Measurements from ENCODE around the gene CRADD.

CRADD gene

DNA sequence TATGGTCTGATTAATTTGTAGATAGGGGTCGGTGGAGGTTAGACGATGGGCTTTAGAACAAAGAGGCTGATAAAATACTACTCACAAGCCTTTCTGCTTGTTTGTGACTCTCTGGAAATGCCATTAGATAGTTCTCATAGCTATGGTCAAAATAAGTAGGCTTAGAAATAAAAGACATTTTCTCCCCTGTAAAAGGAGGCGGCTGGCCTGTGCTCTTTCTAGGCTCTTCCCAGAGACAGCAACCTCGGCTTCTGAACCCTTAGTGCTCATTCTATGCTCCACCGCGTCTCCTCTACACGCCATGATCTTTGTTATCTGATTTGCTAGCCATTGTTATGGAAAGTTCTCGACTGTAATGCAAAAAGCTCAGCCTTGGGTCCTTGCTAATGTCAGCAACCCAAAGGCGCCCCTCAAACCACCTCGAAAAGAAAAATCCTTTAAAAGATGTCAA is 64.5 kb downstream of the CRADD start:
- H3K9me3 Mint-ChIP-seq = no peaks in the 10 kb centered on the region
- H3K27me3 Mint-ChIP-seq (ENCODE audit: low read depth) = peaks cover 2% of the 10 kb centered on the region
- H3K4me1 Mint-ChIP-seq (ENCODE audit: low read depth) = peaks cover 20% of the 10 kb centered on the region
- DNase-seq (ENCODE audit: low spot score) = no peak
- peak overlapping the region; percentile 89 for H3K4me3 Mint-ChIP-seq
- H3K36me3 Mint-ChIP-seq (ENCODE audit: low read depth) = peaks cover 2% of the 10 kb centered on the region
- H3K27ac Mint-ChIP-seq = peak overlapping the region; percentile 80

DNA sequence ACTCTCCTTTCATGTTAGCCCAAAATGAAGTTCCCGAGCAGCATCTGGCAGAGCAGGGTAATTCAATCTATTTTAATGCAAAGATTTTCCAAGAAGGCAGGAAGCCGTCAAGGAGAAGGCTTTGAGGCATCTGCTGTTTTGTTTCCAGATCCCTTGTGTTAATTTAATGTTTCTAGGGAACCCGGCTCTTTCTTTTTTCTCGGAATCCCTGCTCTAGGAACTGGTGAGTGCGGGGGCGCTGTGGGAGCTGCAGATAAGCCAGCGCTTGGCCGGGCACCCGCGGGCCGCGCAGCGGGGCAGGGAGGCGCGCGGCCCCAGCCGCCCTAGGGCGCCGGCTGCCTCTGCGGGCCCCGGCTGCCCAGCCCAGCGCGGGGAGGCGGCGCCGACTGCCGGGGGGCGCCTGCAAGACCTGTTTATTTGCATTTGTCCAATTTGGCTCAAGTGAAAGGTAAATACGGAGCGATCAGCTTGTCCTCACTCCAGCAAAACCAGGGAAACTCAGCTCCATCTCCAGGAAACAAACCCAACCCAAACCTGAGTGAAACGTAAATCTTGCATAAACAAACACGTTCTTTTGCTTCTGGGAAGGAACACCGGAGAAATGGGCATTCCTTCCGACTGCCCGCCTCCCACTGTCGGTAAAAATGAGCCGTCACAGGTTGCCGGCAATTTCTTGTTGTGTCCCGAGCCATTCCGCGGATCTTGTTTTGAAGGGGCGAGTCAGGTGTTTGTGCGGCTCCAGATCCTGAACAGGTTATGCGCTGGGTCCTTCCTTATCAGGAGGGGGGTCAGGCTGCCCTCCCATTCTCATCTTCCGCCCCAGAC is 65.1 kb downstream of the CRADD start:
- Mint-ChIP-seq H3K9me3 (no peaks in the 10 kb centered on the region), H3K4me3 (peak overlapping the region; percentile 89), H3K4me1 (ENCODE audit: low read depth) (peaks cover 20% of the 10 kb centered on the region), H3K27ac (peak overlapping the region; percentile 80), H3K27me3 (ENCODE audit: low read depth) (peaks cover 2% of the 10 kb centered on the region), H3K36me3 (ENCODE audit: low read depth) (peaks cover 2% of the 10 kb centered on the region)
- peak; percentile 60 for DNase-seq (ENCODE audit: low spot score)

DNA sequence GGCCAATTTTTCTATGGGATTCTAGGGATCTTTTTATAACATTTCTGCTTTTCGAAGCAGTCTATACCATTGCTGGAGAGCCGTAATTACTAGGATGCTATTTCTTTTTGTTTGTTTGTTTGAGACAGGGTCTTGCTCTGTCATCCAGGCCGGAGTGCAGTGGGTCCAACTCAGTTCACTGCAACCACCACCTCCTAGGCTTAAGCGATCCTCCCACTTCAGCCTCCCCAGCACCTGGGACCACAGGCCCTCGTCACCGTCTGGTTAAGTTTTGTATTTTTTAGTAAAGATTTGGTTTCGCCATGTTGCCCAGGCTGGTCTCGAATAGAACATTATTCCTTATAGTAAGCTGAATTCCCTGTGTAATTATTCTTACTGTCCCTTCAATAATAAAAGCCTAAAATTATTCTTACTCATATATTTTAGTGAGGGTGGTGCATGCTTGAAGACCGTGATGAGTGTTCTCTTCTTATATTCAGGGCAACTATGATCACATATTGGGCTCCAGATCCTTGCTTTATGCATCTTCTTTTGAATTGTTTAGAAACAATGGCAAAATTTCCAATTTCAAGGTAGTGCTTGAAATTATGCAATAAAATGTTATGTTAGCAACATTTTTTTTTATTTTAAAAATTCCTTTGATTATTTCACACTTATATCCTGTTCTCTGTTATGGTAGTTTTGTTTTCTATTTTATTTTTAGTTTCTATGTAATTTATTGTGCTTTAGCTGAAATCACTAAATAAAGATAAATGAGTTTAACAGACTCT is 66.2 kb downstream of the CRADD start:
- Mint-ChIP-seq H3K4me1 (ENCODE audit: low read depth) (peaks cover 20% of the 10 kb centered on the region), H3K27me3 (ENCODE audit: low read depth) (peaks cover 2% of the 10 kb centered on the region), H3K27ac (no peak overlapping the region), H3K9me3 (no peaks in the 10 kb centered on the region), H3K36me3 (ENCODE audit: low read depth) (peaks cover 2% of the 10 kb centered on the region), H3K4me3 (peak overlapping the region; percentile 86)
- DNase-seq (ENCODE audit: low spot score) = no peak

GRCh38 chr12:93743999-93744689 is 67.0 kb downstream of the CRADD start:
- no peak overlapping the region for H3K4me3 Mint-ChIP-seq
- no peak overlapping the region for H3K27ac Mint-ChIP-seq
- no peaks in the 10 kb centered on the region for H3K9me3 Mint-ChIP-seq
- no peak for DNase-seq (ENCODE audit: low spot score)
- no peaks in the 10 kb centered on the region for H3K27me3 Mint-ChIP-seq (ENCODE audit: low read depth)
- peaks cover 25% of the 10 kb centered on the region for H3K4me1 Mint-ChIP-seq (ENCODE audit: low read depth)
- H3K36me3 Mint-ChIP-seq (ENCODE audit: low read depth) = no peaks in the 10 kb centered on the region

GRCh38 chr12:93745286-93745685 is 68.1 kb downstream of the CRADD start:
- no peak for DNase-seq (ENCODE audit: low spot score)

DNA sequence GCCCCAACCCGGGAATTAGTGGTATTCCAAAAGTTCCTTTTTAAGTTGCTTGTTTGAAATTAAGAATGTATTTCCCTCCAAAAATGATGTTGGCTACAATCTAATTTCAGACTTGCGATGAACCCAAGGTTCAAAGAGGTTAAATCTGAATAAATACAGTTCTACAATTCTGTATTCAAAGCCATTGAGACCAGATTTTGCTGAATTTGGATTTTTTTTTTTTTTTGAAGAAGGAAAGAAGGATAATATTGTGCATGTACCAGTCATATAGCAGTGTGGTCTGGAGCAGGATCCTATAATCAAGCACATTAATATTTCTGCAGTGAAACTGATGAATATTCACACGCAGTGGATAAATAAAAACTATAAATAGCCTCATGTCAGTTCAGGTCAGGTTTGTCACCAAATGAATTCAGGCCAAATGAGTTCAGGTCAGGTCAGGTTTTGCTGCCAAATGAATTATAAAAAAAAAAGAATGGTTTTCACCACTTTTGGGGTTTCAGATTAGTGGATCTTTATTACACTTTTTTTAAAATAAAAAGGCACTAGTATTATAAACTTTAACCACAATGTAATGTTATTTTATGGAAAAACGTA is 69.5 kb downstream of the CRADD start:
- no peak overlapping the region for H3K4me3 Mint-ChIP-seq
- H3K27me3 Mint-ChIP-seq (ENCODE audit: low read depth) = no peaks in the 10 kb centered on the region
- H3K9me3 Mint-ChIP-seq = no peaks in the 10 kb centered on the region
- H3K4me1 Mint-ChIP-seq (ENCODE audit: low read depth) = peaks cover 33% of the 10 kb centered on the region
- no peak for DNase-seq (ENCODE audit: low spot score)
- H3K36me3 Mint-ChIP-seq (ENCODE audit: low read depth) = no peaks in the 10 kb centered on the region
- H3K27ac Mint-ChIP-seq = no peak overlapping the region

More at GRCh38 chr12:93745286-93745685, 68.1 kb downstream of the CRADD start:
- H3K4me3 Mint-ChIP-seq = no peak overlapping the region
- no peak overlapping the region for H3K27ac Mint-ChIP-seq
- no peaks in the 10 kb centered on the region for H3K36me3 Mint-ChIP-seq (ENCODE audit: low read depth)
- H3K27me3 Mint-ChIP-seq (ENCODE audit: low read depth) = no peaks in the 10 kb centered on the region
- H3K4me1 Mint-ChIP-seq (ENCODE audit: low read depth) = peaks cover 33% of the 10 kb centered on the region
- no peaks in the 10 kb centered on the region for H3K9me3 Mint-ChIP-seq

- peaks cover 16% of the 10 kb centered on the region for H3K9me3 Mint-ChIP-seq
- peaks cover 20% of the 10 kb centered on the region for H3K4me1 Mint-ChIP-seq (ENCODE audit: low read depth)
- H3K36me3 Mint-ChIP-seq (ENCODE audit: low read depth) = peaks cover 11% of the 10 kb centered on the region
- H3K27ac Mint-ChIP-seq = no peak overlapping the region
- no peaks in the 10 kb centered on the region for H3K27me3 Mint-ChIP-seq (ENCODE audit: low read depth)
- no peak overlapping the region for H3K4me3 Mint-ChIP-seq
- DNase-seq (ENCODE audit: low spot score) = no peak
These were observed 71.7 kb downstream of the CRADD start for GRCh38 chr12:93748672-93749383.

DNA sequence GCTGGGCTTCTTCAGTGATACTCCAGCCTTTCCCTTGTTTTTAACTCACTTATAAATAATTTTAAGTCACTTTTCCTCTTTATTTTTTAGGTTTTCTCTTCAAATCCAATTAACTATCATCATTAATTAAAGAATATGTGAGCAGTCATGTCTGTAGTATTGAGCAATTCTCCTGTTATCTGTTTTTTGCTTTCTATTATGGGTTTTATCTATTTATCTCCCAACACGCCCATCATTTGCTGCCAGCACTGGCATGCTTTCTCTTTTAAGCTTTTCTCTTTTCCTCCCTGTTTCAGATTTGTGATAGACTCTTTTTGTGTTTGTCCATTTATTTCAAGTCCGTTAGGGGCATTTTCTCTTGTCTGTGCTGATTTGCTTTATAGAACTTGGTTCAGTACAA is 72.3 kb downstream of the CRADD start:
- H3K4me1 Mint-ChIP-seq (ENCODE audit: low read depth) = peaks cover 20% of the 10 kb centered on the region
- H3K9me3 Mint-ChIP-seq = peaks cover 20% of the 10 kb centered on the region
- peak overlapping the region; percentile 26 for H3K4me3 Mint-ChIP-seq
- H3K27me3 Mint-ChIP-seq (ENCODE audit: low read depth) = no peaks in the 10 kb centered on the region
- peaks cover 17% of the 10 kb centered on the region for H3K36me3 Mint-ChIP-seq (ENCODE audit: low read depth)
- H3K27ac Mint-ChIP-seq = no peak overlapping the region
- DNase-seq (ENCODE audit: low spot score) = no peak

DNA sequence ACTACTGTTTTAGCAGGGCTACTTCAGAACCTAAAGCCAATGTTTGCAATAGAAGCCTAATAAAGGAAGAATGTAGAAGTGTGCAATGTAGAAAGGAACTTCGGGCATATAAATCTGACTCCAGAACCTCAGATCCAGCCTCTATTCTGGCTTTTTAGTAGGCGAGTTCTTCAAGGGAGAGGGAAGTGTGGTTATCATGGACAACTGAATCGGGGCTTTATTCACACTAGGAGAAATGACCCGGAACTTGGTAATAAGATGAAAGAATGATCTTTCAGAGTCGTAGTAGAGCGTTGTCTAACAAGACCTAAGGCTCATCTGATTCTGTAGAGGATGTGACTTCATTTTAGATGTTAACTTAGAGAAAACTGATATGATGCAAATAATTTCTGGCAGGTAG is 72.9 kb downstream of the CRADD start:
- H3K27ac Mint-ChIP-seq = no peak overlapping the region
- H3K4me3 Mint-ChIP-seq = peak overlapping the region; percentile 26
- H3K27me3 Mint-ChIP-seq (ENCODE audit: low read depth) = no peaks in the 10 kb centered on the region
- peaks cover 23% of the 10 kb centered on the region for H3K9me3 Mint-ChIP-seq
- DNase-seq (ENCODE audit: low spot score) = no peak
- H3K4me1 Mint-ChIP-seq (ENCODE audit: low read depth) = peaks cover 20% of the 10 kb centered on the region
- peaks cover 20% of the 10 kb centered on the region for H3K36me3 Mint-ChIP-seq (ENCODE audit: low read depth)

GRCh38 chr12:93751864-93752610 is 74.9 kb downstream of the CRADD start:
- no peak for DNase-seq (ENCODE audit: low spot score)
- H3K36me3 Mint-ChIP-seq (ENCODE audit: low read depth) = peaks cover 20% of the 10 kb centered on the region
- no peak overlapping the region for H3K27ac Mint-ChIP-seq
- H3K27me3 Mint-ChIP-seq (ENCODE audit: low read depth) = no peaks in the 10 kb centered on the region
- H3K9me3 Mint-ChIP-seq = peaks cover 26% of the 10 kb centered on the region
- H3K4me3 Mint-ChIP-seq = no peak overlapping the region
- H3K4me1 Mint-ChIP-seq (ENCODE audit: low read depth) = peaks cover 20% of the 10 kb centered on the region

- Mint-ChIP-seq H3K36me3 (ENCODE audit: low read depth) (peaks cover 20% of the 10 kb centered on the region), H3K4me3 (no peak overlapping the region), H3K4me1 (ENCODE audit: low read depth) (peaks cover 25% of the 10 kb centered on the region)
These were observed 76.1 kb downstream of the CRADD start for GRCh38 chr12:93753285-93753684.

GRCh38 chr12:93753838-93754429 is 76.8 kb downstream of the CRADD start:
- Mint-ChIP-seq H3K27me3 (ENCODE audit: low read depth) (no peaks in the 10 kb centered on the region), H3K36me3 (ENCODE audit: low read depth) (peaks cover 20% of the 10 kb centered on the region), H3K4me1 (ENCODE audit: low read depth) (peaks cover 24% of the 10 kb centered on the region), H3K4me3 (no peak overlapping the region), H3K27ac (no peak overlapping the region), H3K9me3 (peaks cover 26% of the 10 kb centered on the region)
- no peak for DNase-seq (ENCODE audit: low spot score)

More at GRCh38 chr12:93753285-93753684, 76.1 kb downstream of the CRADD start:
- no peaks in the 10 kb centered on the region for H3K27me3 Mint-ChIP-seq (ENCODE audit: low read depth)
- peaks cover 26% of the 10 kb centered on the region for H3K9me3 Mint-ChIP-seq
- no peak overlapping the region for H3K27ac Mint-ChIP-seq
- no peak for DNase-seq (ENCODE audit: low spot score)

All from T-helper 2 cell treated with Interferon-gamma antibody and Interleukin-4, amounts not matched to agents 5 μg/mL and 100 μg/mL, for 36 hours (primary cell).